ENCODE measurements around the gene SPAG16. TPM values are rescaled to one million over a fixed set of nuclear protein-coding genes. Genes with fewer than 3 reads are reported as not detected.

The SPAG16 gene
- total RNA-seq, 1 donor from 2014 or later, result 18.1 TPM

DNA sequence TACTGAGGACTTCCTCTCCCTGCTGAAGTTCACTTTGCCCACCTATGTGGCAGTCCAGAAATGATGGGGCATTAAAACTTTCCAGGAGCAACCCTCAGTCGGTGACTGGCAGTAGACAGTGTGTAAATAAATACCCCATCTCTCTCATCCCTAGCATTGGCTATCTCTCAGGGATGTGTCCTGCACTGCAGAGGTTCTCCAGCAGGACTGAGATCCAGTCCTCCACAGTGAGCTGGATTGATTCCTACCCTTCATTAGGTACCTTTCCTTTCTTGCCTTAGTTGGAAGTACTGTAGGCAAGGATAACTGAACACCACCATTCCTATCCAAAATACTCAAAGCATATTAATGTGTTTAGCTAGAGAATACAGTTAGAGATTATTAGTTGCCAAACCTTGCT lies 441.8 kb downstream of the SPAG16 start:
- no peaks in the 10 kb centered on the region for H3K36me3 Mint-ChIP-seq (ENCODE audit: unreplicated experiment)
- peaks cover 5% of the 10 kb centered on the region for H3K4me1 Mint-ChIP-seq (ENCODE audit: low read depth, unreplicated experiment)

DNA sequence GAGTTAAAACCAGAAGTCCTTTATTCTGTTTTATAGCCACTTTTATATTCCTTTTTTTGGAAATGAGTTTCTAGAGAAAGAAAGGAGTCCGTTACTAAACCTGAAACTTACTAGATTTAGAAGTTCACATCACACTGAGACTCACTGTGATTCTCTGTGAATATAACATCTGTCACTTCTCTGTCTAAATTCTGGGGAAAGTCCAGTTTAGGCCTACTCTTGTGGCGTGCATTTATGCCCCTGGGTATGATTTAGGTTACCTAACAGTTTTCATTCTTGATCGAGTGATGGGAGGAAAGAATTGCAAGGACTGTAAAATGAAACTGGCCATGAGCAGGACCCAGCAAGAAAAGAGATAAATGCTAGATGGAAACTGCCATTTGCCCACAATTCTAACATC lies 449.6 kb downstream of the SPAG16 start:
- Mint-ChIP-seq H3K27me3 (ENCODE audit: unreplicated experiment) (peaks cover 2% of the 10 kb centered on the region), H3K27ac (ENCODE audit: unreplicated experiment) (no peak overlapping the region), H3K4me3 (ENCODE audit: unreplicated experiment) (no peak overlapping the region), H3K36me3 (ENCODE audit: unreplicated experiment) (no peaks in the 10 kb centered on the region), H3K9me3 (ENCODE audit: unreplicated experiment) (peaks cover 1% of the 10 kb centered on the region), H3K4me1 (ENCODE audit: low read depth, unreplicated experiment) (no peaks in the 10 kb centered on the region)
- TF ChIP-seq CTCF (IDR thresholded peaks at IDR 0.05; ENCODE audit: partially characterized antibody, unreplicated experiment), result no peak
- DNase-seq, result no peak

More for the DNA sequence above, 441.8 kb downstream of the SPAG16 start:
- Mint-ChIP-seq H3K27ac (ENCODE audit: unreplicated experiment) (no peak overlapping the region), H3K27me3 (ENCODE audit: unreplicated experiment) (peaks cover 2% of the 10 kb centered on the region), H3K9me3 (ENCODE audit: unreplicated experiment) (no peaks in the 10 kb centered on the region), H3K4me3 (ENCODE audit: unreplicated experiment) (no peak overlapping the region)
- DNase-seq, result no peak
- no peak for TF ChIP-seq CTCF (IDR thresholded peaks at IDR 0.05; ENCODE audit: partially characterized antibody, unreplicated experiment)

DNA sequence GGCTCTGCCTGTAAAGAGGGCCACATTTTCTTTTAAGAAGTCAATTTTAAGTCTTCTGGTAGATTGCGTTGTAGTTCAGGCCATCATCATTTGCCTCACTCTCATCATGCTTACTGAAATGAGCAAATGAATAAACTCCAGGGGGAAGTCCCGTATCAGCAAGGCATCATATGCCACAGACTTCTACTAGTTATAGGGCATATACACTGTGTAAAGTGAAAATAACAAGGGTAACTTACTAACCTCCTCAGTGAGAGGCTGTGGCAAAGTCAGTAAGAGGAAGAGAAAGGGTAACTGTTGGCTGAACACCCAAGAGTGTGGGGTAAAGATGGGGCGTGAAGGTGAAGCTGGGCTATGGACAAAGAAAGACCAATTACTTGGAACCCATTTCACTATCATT lies 456.2 kb downstream of the SPAG16 start:
- no peaks in the 10 kb centered on the region for H3K9me3 Mint-ChIP-seq (ENCODE audit: unreplicated experiment)
- no peak for DNase-seq
- no peak overlapping the region for H3K4me3 Mint-ChIP-seq (ENCODE audit: unreplicated experiment)
- no peak for TF ChIP-seq CTCF (IDR thresholded peaks at IDR 0.05; ENCODE audit: partially characterized antibody, unreplicated experiment)
- H3K36me3 Mint-ChIP-seq (ENCODE audit: unreplicated experiment), result no peaks in the 10 kb centered on the region
- no peaks in the 10 kb centered on the region for H3K27me3 Mint-ChIP-seq (ENCODE audit: unreplicated experiment)
- H3K4me1 Mint-ChIP-seq (ENCODE audit: low read depth, unreplicated experiment), result no peaks in the 10 kb centered on the region
- no peak overlapping the region for H3K27ac Mint-ChIP-seq (ENCODE audit: unreplicated experiment)

GRCh38 chr2:213751446-213751845 lies 467.2 kb downstream of the SPAG16 start:
- Mint-ChIP-seq H3K4me1 (ENCODE audit: low read depth, unreplicated experiment) (no peaks in the 10 kb centered on the region), H3K36me3 (ENCODE audit: unreplicated experiment) (no peaks in the 10 kb centered on the region), H3K9me3 (ENCODE audit: unreplicated experiment) (no peaks in the 10 kb centered on the region), H3K27me3 (ENCODE audit: unreplicated experiment) (no peaks in the 10 kb centered on the region), H3K4me3 (ENCODE audit: unreplicated experiment) (no peak overlapping the region), H3K27ac (ENCODE audit: unreplicated experiment) (no peak overlapping the region)
- no peak for DNase-seq
- no peak for TF ChIP-seq CTCF (IDR thresholded peaks at IDR 0.05; ENCODE audit: partially characterized antibody, unreplicated experiment)

GRCh38 chr2:213752575-213752974 lies 468.3 kb downstream of the SPAG16 start:
- DNase-seq, result no peak
- H3K4me3 Mint-ChIP-seq (ENCODE audit: unreplicated experiment), result no peak overlapping the region
- H3K27ac Mint-ChIP-seq (ENCODE audit: unreplicated experiment), result no peak overlapping the region
- H3K36me3 Mint-ChIP-seq (ENCODE audit: unreplicated experiment), result no peaks in the 10 kb centered on the region
- H3K9me3 Mint-ChIP-seq (ENCODE audit: unreplicated experiment), result no peaks in the 10 kb centered on the region
- no peak for TF ChIP-seq CTCF (IDR thresholded peaks at IDR 0.05; ENCODE audit: partially characterized antibody, unreplicated experiment)
- no peaks in the 10 kb centered on the region for H3K4me1 Mint-ChIP-seq (ENCODE audit: low read depth, unreplicated experiment)
- no peaks in the 10 kb centered on the region for H3K27me3 Mint-ChIP-seq (ENCODE audit: unreplicated experiment)
